ENCODE data around the gene WWC2.

WWC2 gene

DNA sequence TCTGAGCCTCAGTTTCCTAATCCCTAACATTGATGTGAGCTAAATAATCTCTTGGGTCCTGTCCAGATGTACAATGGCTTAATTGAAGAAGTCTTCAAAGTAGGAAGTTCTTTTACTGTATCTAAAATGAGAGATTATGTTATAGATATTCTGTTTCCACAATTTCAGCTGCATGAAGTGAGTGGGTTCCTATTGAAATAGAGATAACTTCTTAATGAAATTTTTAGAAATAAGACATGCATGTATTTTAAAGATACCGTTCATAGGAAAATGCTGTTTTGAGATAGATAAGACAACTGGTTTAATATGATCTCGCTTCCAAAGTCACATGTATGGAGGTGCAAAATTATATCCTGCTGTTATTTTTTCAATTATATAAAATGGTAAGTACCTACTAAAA is 149.1 kb downstream of the WWC2 start:
- no peaks in the 10 kb centered on the region for H3K9me3 ChIP-seq (ENCODE audit: insufficient read depth, low read depth, low read length)
- no peaks in the 10 kb centered on the region for H3K9me2 ChIP-seq (replicated peaks; ENCODE audit: low read depth, low read length)
- H2AFZ ChIP-seq (ENCODE audit: low read length): no peak overlapping the region
- H4K20me1 ChIP-seq (ENCODE audit: insufficient read depth, low read length, poor library complexity, severe bottlenecking): no peaks in the 10 kb centered on the region
- no peaks in the 10 kb centered on the region for H3K79me2 ChIP-seq (ENCODE audit: insufficient read depth, low read length)
- no peaks in the 10 kb centered on the region for H3K36me3 ChIP-seq (ENCODE audit: insufficient read depth, low read length)
- H3F3A ChIP-seq (ENCODE audit: low read depth): no peaks in the 10 kb centered on the region
- no peaks in the 10 kb centered on the region for H3K27me3 ChIP-seq (ENCODE audit: insufficient read depth, low read length, poor library complexity, severe bottlenecking)
- H3K9ac ChIP-seq (ENCODE audit: low read depth, low read length, poor library complexity, severe bottlenecking): no peak overlapping the region
- H3K4me3 ChIP-seq (ENCODE audit: low read length, poor library complexity, severe bottlenecking): no peak overlapping the region
- no peak for TF ChIP-seq EZH2phosphoT487 (IDR thresholded peaks at IDR 0.05; ENCODE audit: borderline replicate concordance)
- TF ChIP-seq, protein P1, sequence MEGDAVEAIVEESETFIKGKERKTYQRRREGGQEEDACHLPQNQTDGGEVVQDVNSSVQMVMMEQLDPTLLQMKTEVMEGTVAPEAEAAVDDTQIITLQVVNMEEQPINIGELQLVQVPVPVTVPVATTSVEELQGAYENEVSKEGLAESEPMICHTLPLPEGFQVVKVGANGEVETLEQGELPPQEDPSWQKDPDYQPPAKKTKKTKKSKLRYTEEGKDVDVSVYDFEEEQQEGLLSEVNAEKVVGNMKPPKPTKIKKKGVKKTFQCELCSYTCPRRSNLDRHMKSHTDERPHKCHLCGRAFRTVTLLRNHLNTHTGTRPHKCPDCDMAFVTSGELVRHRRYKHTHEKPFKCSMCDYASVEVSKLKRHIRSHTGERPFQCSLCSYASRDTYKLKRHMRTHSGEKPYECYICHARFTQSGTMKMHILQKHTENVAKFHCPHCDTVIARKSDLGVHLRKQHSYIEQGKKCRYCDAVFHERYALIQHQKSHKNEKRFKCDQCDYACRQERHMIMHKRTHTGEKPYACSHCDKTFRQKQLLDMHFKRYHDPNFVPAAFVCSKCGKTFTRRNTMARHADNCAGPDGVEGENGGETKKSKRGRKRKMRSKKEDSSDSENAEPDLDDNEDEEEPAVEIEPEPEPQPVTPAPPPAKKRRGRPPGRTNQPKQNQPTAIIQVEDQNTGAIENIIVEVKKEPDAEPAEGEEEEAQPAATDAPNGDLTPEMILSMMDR (conservative IDR thresholded peaks at IDR 0.05; ENCODE audit: low read length): no peak
- no peaks in the 10 kb centered on the region for H3K4me1 ChIP-seq (ENCODE audit: insufficient read depth, low read length, poor library complexity, severe bottlenecking)
- H3K4me2 ChIP-seq (ENCODE audit: low read depth, low read length, poor library complexity, severe bottlenecking): no peak overlapping the region

- Histone ChIP-seq H3K9me2 (replicated peaks; ENCODE audit: low read depth, low read length) (no peaks in the 10 kb centered on the region), H3K9me3 (ENCODE audit: insufficient read depth, low read depth, low read length) (no peaks in the 10 kb centered on the region), H4K20me1 (ENCODE audit: insufficient read depth, low read length, poor library complexity, severe bottlenecking) (no peaks in the 10 kb centered on the region), H3K79me2 (ENCODE audit: insufficient read depth, low read length) (no peaks in the 10 kb centered on the region), H3K9ac (ENCODE audit: low read depth, low read length, poor library complexity, severe bottlenecking) (no peak overlapping the region), H2AFZ (ENCODE audit: low read length) (peak overlapping the region; percentile 61; the same call in 1 of the 2 replicates), H3K36me3 (ENCODE audit: insufficient read depth, low read length) (no peaks in the 10 kb centered on the region), H3K27me3 (ENCODE audit: insufficient read depth, low read length, poor library complexity, severe bottlenecking) (no peaks in the 10 kb centered on the region), H3F3A (ENCODE audit: low read depth) (no peaks in the 10 kb centered on the region), H3K4me2 (ENCODE audit: low read depth, low read length, poor library complexity, severe bottlenecking) (no peak overlapping the region), H3K4me3 (ENCODE audit: low read length, poor library complexity, severe bottlenecking) (no peak overlapping the region), H3K4me1 (ENCODE audit: insufficient read depth, low read length, poor library complexity, severe bottlenecking) (peaks cover 5% of the 10 kb centered on the region)
- TF ChIP-seq, protein P1 (conservative IDR thresholded peaks at IDR 0.05; ENCODE audit: low read length): peak; percentile 63
- no peak for TF ChIP-seq EZH2phosphoT487 (IDR thresholded peaks at IDR 0.05; ENCODE audit: borderline replicate concordance)
Observed at GRCh38 chr4:183249854-183250253, 150.8 kb downstream of the WWC2 start.

- TF ChIP-seq, protein P1 (conservative IDR thresholded peaks at IDR 0.05; ENCODE audit: low read length): no peak
- no peak for TF ChIP-seq EZH2phosphoT487 (IDR thresholded peaks at IDR 0.05; ENCODE audit: borderline replicate concordance)
- H3K9me2 ChIP-seq (replicated peaks; ENCODE audit: low read depth, low read length): no peaks in the 10 kb centered on the region
Observed at GRCh38 chr4:183250831-183251230, 151.8 kb downstream of the WWC2 start.

More at GRCh38 chr4:183250831-183251230, 151.8 kb downstream of the WWC2 start:
- Histone ChIP-seq H3K36me3 (ENCODE audit: insufficient read depth, low read length) (no peaks in the 10 kb centered on the region), H3K27me3 (ENCODE audit: insufficient read depth, low read length, poor library complexity, severe bottlenecking) (no peaks in the 10 kb centered on the region), H2AFZ (ENCODE audit: low read length) (0 out of 2 replicates have a peak overlapping the region, but pooled peaks have one; percentile 21), H3K9ac (ENCODE audit: low read depth, low read length, poor library complexity, severe bottlenecking) (no peak overlapping the region), H3K9me3 (ENCODE audit: insufficient read depth, low read depth, low read length) (no peaks in the 10 kb centered on the region), H3F3A (ENCODE audit: low read depth) (no peaks in the 10 kb centered on the region), H3K79me2 (ENCODE audit: insufficient read depth, low read length) (no peaks in the 10 kb centered on the region), H3K4me3 (ENCODE audit: low read length, poor library complexity, severe bottlenecking) (no peak overlapping the region), H3K4me1 (ENCODE audit: insufficient read depth, low read length, poor library complexity, severe bottlenecking) (peaks cover 5% of the 10 kb centered on the region), H4K20me1 (ENCODE audit: insufficient read depth, low read length, poor library complexity, severe bottlenecking) (no peaks in the 10 kb centered on the region), H3K4me2 (ENCODE audit: low read depth, low read length, poor library complexity, severe bottlenecking) (no peak overlapping the region)

Measured in Loucy (cell line).